KMS-11 (cell line): ENCODE measurements around the gene PIP4K2A.

Experiments
- H2AFZ ChIP-seq: fragments of 200-600 bp; sonication (generic); 2 replicates; pipeline ENCODE4 v1.6.1; 2016; ENCODE audit warnings: antibody characterized with exemption, mixed run types, low read depth
- H3K27ac ChIP-seq: fragments of 200-600 bp; sonication (generic); 2 replicates; pipeline ENCODE4 v1.6.1; 2016; ENCODE audit warnings: mild to moderate bottlenecking, mixed run types
- H3K27me3 ChIP-seq: fragments of 200-600 bp; sonication (generic); 2 replicates; pipeline ENCODE4 v1.6.1; 2017; ENCODE audit warnings: mild to moderate bottlenecking, low read depth, mixed run types, moderate library complexity; ENCODE audit not compliant: insufficient read depth
- H3K36me3 ChIP-seq: fragments of 200-600 bp; sonication (generic); 2 replicates; pipeline ENCODE4 v1.6.1; 2017; ENCODE audit warnings: mild to moderate bottlenecking, mixed run types; ENCODE audit not compliant: insufficient read depth
- H3K4me1 ChIP-seq: fragments of 200-600 bp; sonication (generic); 2 replicates; pipeline ENCODE4 v1.6.1; 2016; ENCODE audit warnings: mild to moderate bottlenecking, low read depth, mixed run types; ENCODE audit not compliant: poor library complexity, severe bottlenecking
- H3K4me2 ChIP-seq: fragments of 200-600 bp; sonication (generic); 2 replicates; pipeline ENCODE4 v1.7.0; 2016; ENCODE audit warnings: mild to moderate bottlenecking, mixed run types
- H3K4me3 ChIP-seq: fragments of 200-600 bp; sonication (generic); IDR thresholded peaks from 2 replicates; pipeline ENCODE4 v1.6.1; 2017; ENCODE audit warnings: low read depth, low read length, mixed read lengths; ENCODE audit not compliant: insufficient read depth
- H3K79me2 ChIP-seq: fragments of 200-600 bp; sonication (generic); 2 replicates; pipeline ENCODE4 v1.6.1; 2016; ENCODE audit warnings: low read depth, mixed run types; ENCODE audit not compliant: insufficient read depth
- H3K9ac ChIP-seq: fragments of 200-600 bp; sonication (generic); 2 replicates; pipeline ENCODE4 v1.6.1; 2016; ENCODE audit warnings: mild to moderate bottlenecking, mixed run types
- H4K20me1 ChIP-seq: fragments of 200-600 bp; sonication (generic); 2 replicates; pipeline ENCODE4 v1.6.1; 2016; ENCODE audit warnings: mild to moderate bottlenecking, mixed run types; ENCODE audit not compliant: insufficient read depth
- TF ChIP-seq, protein P1 (sequence below): fragments of 200-600 bp; sonication (generic); conservative IDR thresholded peaks from 2 replicates; pipeline ENCODE4 v1.6.1; 2017; ENCODE audit warnings: low read depth, mild to moderate bottlenecking, antibody characterized with exemption, low read length, moderate library complexity, mixed read lengths

The PIP4K2A gene

DNA sequence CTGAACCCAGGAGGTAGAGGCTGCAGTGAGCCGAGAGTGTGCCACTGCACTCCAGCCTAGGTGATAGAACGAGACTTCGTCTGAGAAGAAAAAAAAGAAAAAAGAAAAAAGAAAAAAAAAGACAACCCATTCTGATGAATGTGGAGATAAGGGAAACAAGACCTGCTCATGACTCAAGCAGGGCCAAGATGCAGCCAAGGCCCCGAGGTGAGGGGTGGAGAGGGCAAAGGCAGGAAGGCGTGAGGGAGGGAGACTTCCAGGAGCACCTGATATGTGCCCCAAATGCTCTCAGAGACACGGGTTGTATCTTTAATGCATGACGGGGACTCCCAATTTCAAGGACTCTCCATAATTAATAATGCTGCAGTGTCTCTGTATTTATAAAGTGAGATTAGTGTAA lies 134.6 kb downstream of the PIP4K2A start:
- Histone ChIP-seq H3K9ac (no peak overlapping the region), H3K36me3 (no peaks in the 10 kb centered on the region), H3K4me2 (peak overlapping the region; percentile 33; the same call in 1 of the 2 replicates), H4K20me1 (no peaks in the 10 kb centered on the region), H3K27ac (no peak overlapping the region), H3K79me2 (no peaks in the 10 kb centered on the region; the same call in 1 of the 2 replicates), H3K27me3 (no peaks in the 10 kb centered on the region), H3K4me3 (no peak overlapping the region), H2AFZ (no peak overlapping the region), H3K4me1 (peaks cover 32% of the 10 kb centered on the region)
- TF ChIP-seq, protein P1, sequence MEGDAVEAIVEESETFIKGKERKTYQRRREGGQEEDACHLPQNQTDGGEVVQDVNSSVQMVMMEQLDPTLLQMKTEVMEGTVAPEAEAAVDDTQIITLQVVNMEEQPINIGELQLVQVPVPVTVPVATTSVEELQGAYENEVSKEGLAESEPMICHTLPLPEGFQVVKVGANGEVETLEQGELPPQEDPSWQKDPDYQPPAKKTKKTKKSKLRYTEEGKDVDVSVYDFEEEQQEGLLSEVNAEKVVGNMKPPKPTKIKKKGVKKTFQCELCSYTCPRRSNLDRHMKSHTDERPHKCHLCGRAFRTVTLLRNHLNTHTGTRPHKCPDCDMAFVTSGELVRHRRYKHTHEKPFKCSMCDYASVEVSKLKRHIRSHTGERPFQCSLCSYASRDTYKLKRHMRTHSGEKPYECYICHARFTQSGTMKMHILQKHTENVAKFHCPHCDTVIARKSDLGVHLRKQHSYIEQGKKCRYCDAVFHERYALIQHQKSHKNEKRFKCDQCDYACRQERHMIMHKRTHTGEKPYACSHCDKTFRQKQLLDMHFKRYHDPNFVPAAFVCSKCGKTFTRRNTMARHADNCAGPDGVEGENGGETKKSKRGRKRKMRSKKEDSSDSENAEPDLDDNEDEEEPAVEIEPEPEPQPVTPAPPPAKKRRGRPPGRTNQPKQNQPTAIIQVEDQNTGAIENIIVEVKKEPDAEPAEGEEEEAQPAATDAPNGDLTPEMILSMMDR, result no peak

DNA sequence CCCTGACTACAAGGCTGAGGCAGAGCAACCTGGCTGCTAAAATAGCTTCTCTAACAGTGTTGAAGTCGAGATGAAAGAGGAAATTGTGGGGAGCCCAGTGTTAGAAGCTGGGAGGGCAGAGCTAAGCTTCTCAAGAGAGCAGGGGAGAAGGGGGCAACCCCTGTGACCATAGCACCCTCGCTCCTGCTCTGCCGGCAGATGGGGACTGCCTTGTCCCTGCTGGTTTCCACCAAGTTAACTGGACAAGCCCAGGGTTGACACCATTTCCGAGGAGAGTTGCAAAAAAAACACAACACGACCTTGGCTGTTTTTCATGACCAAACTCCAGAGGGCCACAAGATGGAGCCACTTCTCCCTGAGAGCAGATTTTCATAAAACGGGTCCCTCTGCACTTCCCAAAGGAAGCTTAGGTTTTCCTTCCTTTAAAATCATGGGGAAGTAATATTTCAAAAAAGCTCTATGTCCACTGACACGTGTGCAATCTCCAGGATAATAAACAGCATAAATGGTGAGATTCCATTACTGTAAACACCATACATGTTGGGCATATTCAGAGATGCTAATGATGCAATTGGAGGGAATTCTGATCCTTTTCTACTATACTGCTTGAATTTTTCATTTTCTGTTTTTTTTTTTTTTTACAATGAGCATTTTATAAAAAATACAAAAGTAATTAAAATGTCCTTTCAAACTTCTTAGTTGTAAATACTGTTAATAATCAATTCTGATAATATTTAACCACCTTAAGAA lies 140.4 kb downstream of the PIP4K2A start:
- Histone ChIP-seq H4K20me1 (no peaks in the 10 kb centered on the region), H2AFZ (no peak overlapping the region), H3K79me2 (no peaks in the 10 kb centered on the region), H3K4me3 (no peak overlapping the region), H3K27ac (no peak overlapping the region), H3K27me3 (no peaks in the 10 kb centered on the region), H3K4me1 (no peaks in the 10 kb centered on the region), H3K9ac (no peak overlapping the region), H3K4me2 (no peak overlapping the region), H3K36me3 (no peaks in the 10 kb centered on the region)
- TF ChIP-seq, protein P1, result peak; percentile 74

DNA sequence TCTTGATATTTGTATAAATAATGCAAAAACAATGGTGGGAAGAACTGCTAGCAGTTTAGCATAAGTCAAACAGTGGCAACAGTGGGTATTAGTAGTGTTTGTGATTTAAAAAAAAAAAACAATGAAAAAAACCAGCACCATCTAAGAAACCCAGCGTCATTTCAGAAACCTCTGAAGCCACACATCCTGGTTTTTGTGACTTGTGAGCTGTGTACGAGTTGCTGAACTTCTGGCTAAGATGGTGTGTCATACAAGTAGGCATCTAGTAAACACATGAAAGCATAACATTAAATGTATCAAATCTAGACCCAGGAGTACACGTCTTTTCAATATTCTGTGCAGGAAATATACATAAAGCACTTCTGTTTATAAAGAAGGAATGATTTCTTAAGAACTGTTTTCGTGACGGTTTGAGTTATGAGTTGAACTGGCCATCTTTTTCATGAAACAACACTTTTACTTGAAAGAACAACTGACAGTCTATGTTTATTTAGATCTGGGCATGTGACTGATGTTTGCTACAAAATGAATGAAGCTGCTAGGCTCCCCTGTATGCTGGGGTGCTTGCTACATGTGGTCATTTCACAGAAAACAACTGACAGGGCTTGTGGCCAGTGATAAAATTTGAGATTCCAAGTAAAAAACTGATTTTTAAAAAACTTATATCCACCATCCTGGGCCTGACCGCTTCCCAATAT lies 143.5 kb downstream of the PIP4K2A start:
- Histone ChIP-seq H3K4me3 (no peak overlapping the region), H3K79me2 (no peaks in the 10 kb centered on the region), H3K36me3 (no peaks in the 10 kb centered on the region), H3K4me1 (no peaks in the 10 kb centered on the region), H3K27ac (no peak overlapping the region), H3K9ac (no peak overlapping the region), H2AFZ (no peak overlapping the region), H4K20me1 (no peaks in the 10 kb centered on the region), H3K4me2 (no peak overlapping the region), H3K27me3 (no peaks in the 10 kb centered on the region)
- TF ChIP-seq, protein P1, result no peak

DNA sequence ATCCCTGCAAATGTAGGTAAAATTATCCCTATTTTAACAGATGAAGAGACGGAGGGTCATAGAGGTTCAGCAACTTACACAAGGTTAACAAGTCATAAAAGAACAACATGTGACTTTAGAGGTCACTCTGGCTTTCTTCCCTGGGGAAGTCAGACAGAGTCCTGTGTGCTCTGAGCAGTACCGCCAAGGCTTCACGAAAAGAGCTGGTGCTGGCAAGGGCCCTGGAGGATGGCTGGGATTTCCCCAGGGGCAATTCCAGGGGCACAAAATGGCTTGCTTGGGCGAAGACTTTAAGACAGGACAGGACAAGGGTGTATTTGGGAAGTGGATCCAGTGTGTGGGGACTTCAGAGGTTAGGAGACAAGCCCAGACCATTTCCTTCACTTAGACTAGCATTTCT lies 144.1 kb downstream of the PIP4K2A start:
- Histone ChIP-seq H3K4me1 (no peaks in the 10 kb centered on the region), H3K4me2 (no peak overlapping the region), H4K20me1 (no peaks in the 10 kb centered on the region), H3K36me3 (no peaks in the 10 kb centered on the region), H2AFZ (no peak overlapping the region), H3K27me3 (no peaks in the 10 kb centered on the region), H3K9ac (no peak overlapping the region), H3K79me2 (no peaks in the 10 kb centered on the region), H3K4me3 (no peak overlapping the region), H3K27ac (no peak overlapping the region)
- TF ChIP-seq, protein P1, result no peak
